SK-N-SH (cell line): Measurements from ENCODE around the gene SPAG9. TPM values are rescaled to one million over a fixed set of nuclear protein-coding genes. Genes with fewer than 3 reads are reported as not detected.

Experiments
- CTCF ChIA-PET: fragments of 300-600, 350-600 bp; formaldehyde crosslinking; extraction: SDS; loops from one replicate; lab custom pipeline; 2021; lab: Yijun Ruan, JAX
- POLR2A ChIA-PET: fragments of 350-600 bp; sonication (Branson Sonifier 250); formaldehyde crosslinking; extraction: SDS; loops from one replicate; lab custom pipeline; 2020; ENCODE audit warnings: antibody characterized with exemption, inconsistent platforms; lab: Yijun Ruan, JAX
- DNase-seq: peaks from one replicate; pipeline ENCODE4 v3.0.0; 2012
- H2AFZ ChIP-seq: fragments of 200-600 bp; sonication (generic); 2 replicates; pipeline ENCODE4 v1.8.1; 2016; ENCODE audit warnings: antibody characterized with exemption, mild to moderate bottlenecking, low read depth
- H3F3A ChIP-seq: fragments of 200-600 bp; sonication (generic); replicated peaks from 2 replicates; pipeline ENCODE3; 2016; ENCODE audit warnings: antibody characterized with exemption, mild to moderate bottlenecking; ENCODE audit not compliant: insufficient read depth
- H3K27ac ChIP-seq, 2 experiments: fragments of 200-500 bp in 1 of 2; fragments of 200-600 bp in 1 of 2; sonication (Bioruptor generic) in 1 of 2; sonication (generic), shearing (Covaris generic) in 1 of 2; 2 replicates each; pipeline versions ENCODE4 v1.5.1 to v1.6.1; 2014 to 2016; ENCODE audit warnings: low read depth in 2 of 2, inconsistent platforms in 1 of 2, low read length in 1 of 2, mild to moderate bottlenecking in 1 of 2, mixed read lengths in 1 of 2
- H3K27me3 ChIP-seq: fragments of 200-600 bp; sonication (generic), shearing (Covaris generic); 2 replicates; pipeline ENCODE4 v1.6.1; 2016; ENCODE audit warnings: mixed run types; ENCODE audit not compliant: insufficient read depth
- H3K36me3 ChIP-seq, 2 experiments: fragments of 200-500 bp in 1 of 2; fragments of 200-600 bp in 1 of 2; sonication (Bioruptor generic) in 1 of 2; sonication (generic) in 1 of 2; replicated peaks in 1 of 2; 2 replicates each; pipeline versions ENCODE3 to v1.5.1; 2014 to 2016; ENCODE audit warnings: low read length in 1 of 2, mild to moderate bottlenecking in 1 of 2; ENCODE audit not compliant: insufficient read depth in 2 of 2, control insufficient read depth in 1 of 2
- H3K4me1 ChIP-seq, 2 experiments: fragments of 200-500 bp in 1 of 2; fragments of 200-600 bp in 1 of 2; sonication (Bioruptor generic) in 1 of 2; sonication (generic), shearing (Covaris generic) in 1 of 2; 2 replicates each; pipeline versions ENCODE4 v1.5.1 to v1.6.1; 2014 to 2016; ENCODE audit warnings: low read depth in 1 of 2, low read length in 1 of 2, mixed run types in 1 of 2; ENCODE audit not compliant: insufficient read depth in 2 of 2, control insufficient read depth in 1 of 2
- H3K4me2 ChIP-seq: fragments of 200-600 bp; sonication (generic), shearing (Covaris generic); 2 replicates; pipeline ENCODE4 v1.6.1; 2017; ENCODE audit warnings: mixed run types
- H3K4me3 ChIP-seq, 2 experiments: fragments of 200-500 bp in 1 of 2; fragments of 200-600 bp in 1 of 2; sonication (Bioruptor generic) in 1 of 2; sonication (generic), shearing (Covaris generic) in 1 of 2; 2 replicates each; pipeline versions ENCODE4 v1.5.1 to v1.8.1; 2014 to 2016; ENCODE audit warnings: low read depth in 2 of 2, inconsistent platforms in 1 of 2, low read length in 1 of 2, mild to moderate bottlenecking in 1 of 2, mixed read lengths in 1 of 2, moderate library complexity in 1 of 2
- H3K79me2 ChIP-seq: fragments of 200-600 bp; sonication (generic); 2 replicates; pipeline ENCODE4 v1.8.1; 2017; ENCODE audit warnings: mild to moderate bottlenecking; ENCODE audit not compliant: insufficient read depth
- H3K9ac ChIP-seq: fragments of 200-600 bp; sonication (generic); 2 replicates; pipeline ENCODE4 v1.6.1; 2017; ENCODE audit warnings: mixed run types
- H3K9me2 ChIP-seq: fragments of 200-600 bp; sonication (generic); 2 replicates; pipeline ENCODE4 v1.6.1; 2017; ENCODE audit warnings: mixed run types
- H3K9me3 ChIP-seq: fragments of 200-600 bp; sonication (generic); 2 replicates; pipeline ENCODE4 v1.6.1; 2017; ENCODE audit warnings: mixed run types, mild to moderate bottlenecking, moderate library complexity
- H4K20me1 ChIP-seq: fragments of 200-600 bp; sonication (generic); 2 replicates; pipeline ENCODE4 v1.6.1; 2017; ENCODE audit warnings: mild to moderate bottlenecking, mixed run types; ENCODE audit not compliant: insufficient read depth
- CHD2 ChIP-seq: fragments of 150-350 bp; IDR thresholded peaks from 2 replicates; pipeline ENCODE4 v1.6.1; 2018; ENCODE audit warnings: low read length; ENCODE audit not compliant: partially characterized antibody
- IRF3 ChIP-seq: fragments of 150-350 bp; IDR thresholded peaks from 2 replicates; pipeline ENCODE4 v1.6.1; 2016; ENCODE audit warnings: mild to moderate bottlenecking, low read depth, low read length
- RXRA ChIP-seq: IDR thresholded peaks from 2 replicates; pipeline ENCODE4 v1.4.0; 2012; ENCODE audit warnings: low read depth, mild to moderate bottlenecking, borderline replicate concordance
- TAF1 ChIP-seq: IDR thresholded peaks from 2 replicates; pipeline ENCODE4 v1.6.1; 2012; ENCODE audit warnings: low read depth, mild to moderate bottlenecking, low read length, moderate library complexity, borderline replicate concordance
- TCF12 ChIP-seq: IDR thresholded peaks from 2 replicates; pipeline ENCODE4 v1.4.0; 2012
- YY1 ChIP-seq: IDR thresholded peaks from 2 replicates; pipeline ENCODE4 v1.4.0; 2012; ENCODE audit warnings: low read depth, mild to moderate bottlenecking
- WGBS: methylation state at CpG from one replicate; pipeline ENCODE4 v1.1.6; 2017; ENCODE audit warnings: low lambda C conversion rate; 5-methylcytosine and 5-hydroxymethylcytosine counted together
- polyA plus RNA-seq, 3 experiments: library from polyadenylated mRNA; depleted of rRNA; stranded (reverse); fragments of >200 nt; gene quantifications; 2 replicates each; pipeline ENCODE4 v1.2.3, GENCODE V29; 2012
- TF ChIP-seq, protein P1 (sequence below): fragments of 200-600 bp; sonication (generic); IDR thresholded peaks from 2 replicates; pipeline ENCODE4 v1.6.1; 2017; ENCODE audit warnings: antibody characterized with exemption, mild to moderate bottlenecking, moderate library complexity

The SPAG9 gene
- polyA plus RNA-seq, 1 of the 3 experiments (the other 2 are of a cell fraction): 32.1 TPM

- TF ChIP-seq, protein P1, sequence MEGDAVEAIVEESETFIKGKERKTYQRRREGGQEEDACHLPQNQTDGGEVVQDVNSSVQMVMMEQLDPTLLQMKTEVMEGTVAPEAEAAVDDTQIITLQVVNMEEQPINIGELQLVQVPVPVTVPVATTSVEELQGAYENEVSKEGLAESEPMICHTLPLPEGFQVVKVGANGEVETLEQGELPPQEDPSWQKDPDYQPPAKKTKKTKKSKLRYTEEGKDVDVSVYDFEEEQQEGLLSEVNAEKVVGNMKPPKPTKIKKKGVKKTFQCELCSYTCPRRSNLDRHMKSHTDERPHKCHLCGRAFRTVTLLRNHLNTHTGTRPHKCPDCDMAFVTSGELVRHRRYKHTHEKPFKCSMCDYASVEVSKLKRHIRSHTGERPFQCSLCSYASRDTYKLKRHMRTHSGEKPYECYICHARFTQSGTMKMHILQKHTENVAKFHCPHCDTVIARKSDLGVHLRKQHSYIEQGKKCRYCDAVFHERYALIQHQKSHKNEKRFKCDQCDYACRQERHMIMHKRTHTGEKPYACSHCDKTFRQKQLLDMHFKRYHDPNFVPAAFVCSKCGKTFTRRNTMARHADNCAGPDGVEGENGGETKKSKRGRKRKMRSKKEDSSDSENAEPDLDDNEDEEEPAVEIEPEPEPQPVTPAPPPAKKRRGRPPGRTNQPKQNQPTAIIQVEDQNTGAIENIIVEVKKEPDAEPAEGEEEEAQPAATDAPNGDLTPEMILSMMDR: no peak
- TF ChIP-seq YY1 (no peak), TCF12 (no peak), CHD2 (no peak)
Measured at GRCh38 chr17:50966163-50966666, 154.5 kb downstream of the SPAG9 start (continued).

DNA sequence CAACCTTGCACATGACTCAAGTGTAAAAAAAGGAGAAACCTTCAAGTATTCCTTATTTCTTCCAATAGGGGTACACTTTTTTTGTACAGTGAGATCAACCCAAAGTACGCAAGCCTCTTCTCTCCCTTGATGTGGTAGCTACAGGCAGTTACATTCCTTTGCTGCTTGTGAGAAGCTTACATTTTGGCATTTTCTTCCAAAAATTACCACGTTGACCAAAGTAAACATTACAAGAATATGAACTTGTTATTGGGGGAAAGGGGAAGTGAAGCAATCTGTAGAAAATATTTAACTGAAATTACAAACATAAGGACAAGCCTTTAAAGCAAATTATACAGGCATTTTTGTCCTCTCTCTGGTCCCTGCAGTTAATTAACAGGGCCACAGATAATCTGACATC lies 157.5 kb downstream of the SPAG9 start:
- CTCF ChIA-PET: interaction anchor here (0.6 to 1.8 kb wide), 9 partner anchors 38 to 180 kb away, joined by 3 to 9 read pairs (median 5); no protein-coding TSS in a partner anchor
- H3K4me3 ChIP-seq: no peak overlapping the region
- POLR2A ChIA-PET: interaction anchor here (1.1 to 1.6 kb wide), 2 partner anchors 9 to 97 kb away, joined by 3 to 5 read pairs; partner anchors contain the start of gene TOB1
- 81% methylated on average over 2 of the region's 2 CpGs for WGBS
- H3K27ac ChIP-seq: no peak overlapping the region
- TF ChIP-seq, protein P1: no peak
- no peak for TF ChIP-seq TCF12
- TF ChIP-seq TAF1: no peak
- no peaks in the 10 kb centered on the region for H3K9me3 ChIP-seq
- H2AFZ ChIP-seq: no peak overlapping the region
- H3K4me2 ChIP-seq: no peak overlapping the region
- no peak overlapping the region for H3K9ac ChIP-seq
- H3K9me2 ChIP-seq: no peaks in the 10 kb centered on the region
- peaks cover 11% of the 10 kb centered on the region for H3F3A ChIP-seq
- no peak for DNase-seq
- H3K4me1 ChIP-seq: peaks cover 0 to 10% of the 10 kb centered on the region in 2 experiments; a peak in 1 of 4 replicates
- H3K27me3 ChIP-seq: no peaks in the 10 kb centered on the region
- no peaks in the 10 kb centered on the region for H4K20me1 ChIP-seq
- no peaks in the 10 kb centered on the region for H3K79me2 ChIP-seq
- H3K36me3 ChIP-seq: peaks cover 62 to 68% of the 10 kb centered on the region in 2 experiments

DNA sequence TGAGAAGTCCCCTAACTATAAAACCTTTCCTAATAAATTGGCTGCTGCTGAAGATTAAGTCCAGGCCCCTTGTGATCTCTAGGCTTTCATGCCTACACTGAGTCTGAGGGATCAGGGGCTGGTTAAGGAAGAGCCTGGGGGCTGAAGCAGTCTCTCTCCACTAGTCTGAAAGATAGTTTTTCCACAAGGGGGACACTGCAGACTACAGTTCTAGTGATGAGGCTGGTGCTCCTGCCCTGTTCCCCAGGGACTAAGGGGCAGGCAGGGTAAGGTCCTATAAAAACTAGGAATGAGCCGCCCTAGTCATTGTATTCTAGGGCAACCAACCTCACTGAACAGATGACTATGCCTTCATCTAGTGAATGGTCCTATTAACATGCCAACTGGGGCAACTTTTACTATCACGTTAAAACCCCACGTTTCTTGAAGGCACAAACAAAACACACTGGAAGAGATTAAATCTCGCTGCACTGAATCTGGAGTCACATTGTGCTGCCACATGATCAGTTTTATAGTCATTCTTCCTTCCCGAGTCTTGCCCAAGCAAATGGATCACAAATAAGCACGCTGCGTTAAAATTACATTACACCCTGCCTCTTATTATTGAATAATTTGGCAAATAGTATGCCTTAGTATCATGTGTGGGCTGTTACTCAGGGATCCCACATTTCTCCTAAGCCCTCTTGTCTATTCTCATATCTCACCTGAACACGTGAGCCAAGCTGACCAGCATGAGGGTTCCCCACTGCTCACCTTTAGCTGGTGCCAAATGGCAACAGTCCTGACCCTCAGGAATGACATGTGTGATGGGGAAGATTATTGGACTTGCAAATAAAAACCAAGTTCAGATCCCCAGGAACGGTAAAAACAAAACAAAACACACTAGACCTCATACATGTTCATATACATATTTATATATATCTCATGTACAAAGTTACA lies 159.1 kb downstream of the SPAG9 start:
- CTCF ChIA-PET: interaction anchor here (1.0 to 1.8 kb wide), 8 partner anchors 39 to 145 kb away, joined by 3 to 12 read pairs (median 4); no protein-coding TSS in a partner anchor
- H3K4me2 ChIP-seq: no peak overlapping the region

More for the DNA sequence above, 159.1 kb downstream of the SPAG9 start:
- no peak overlapping the region for H3K9ac ChIP-seq
- DNase-seq: no peak
- TF ChIP-seq IRF3 (no peak), RXRA (no peak)
- H3K27me3 ChIP-seq: no peaks in the 10 kb centered on the region
- no peaks in the 10 kb centered on the region for H4K20me1 ChIP-seq
- no peak overlapping the region for H3K27ac ChIP-seq
- H3F3A ChIP-seq: peaks cover 11% of the 10 kb centered on the region
- no peaks in the 10 kb centered on the region for H3K79me2 ChIP-seq
- H2AFZ ChIP-seq: no peak overlapping the region
- no peaks in the 10 kb centered on the region for H3K9me2 ChIP-seq
- WGBS: 95% methylated on average over 9 of the region's 9 CpGs
- H3K4me1 ChIP-seq: peaks cover 0 to 14% of the 10 kb centered on the region in 2 experiments; a peak in 1 of 4 replicates
- POLR2A ChIA-PET: no interaction called here
- peaks cover 55 to 59% of the 10 kb centered on the region in 2 experiments for H3K36me3 ChIP-seq
- no peaks in the 10 kb centered on the region for H3K9me3 ChIP-seq
- H3K4me3 ChIP-seq: no peak overlapping the region
